Left kidney (tissue), 2 donors: Measurements from ENCODE around the gene TNFAIP3. TPM values are rescaled to one million over a fixed set of nuclear protein-coding genes. Genes with fewer than 3 reads are reported as not detected.
"Not testable (repeated sequence)": the region's sequence is repeated elsewhere in the genome, so short reads cannot be mapped to it uniquely, and the experiment has no call there.

Source experiments
- DNase-seq: peaks from one replicate; pipeline ENCODE4 v3.0.0-alpha.2; 2013
- polyA plus RNA-seq: library from polyadenylated mRNA; unstranded; fragments of 120-200 nt; gene quantifications from one replicate; pipeline ENCODE4 v1.2.1, GENCODE V29; 2013; ENCODE audit not compliant: insufficient read length

TNFAIP3 gene
- polyA plus RNA-seq, 1 donor, result 7.4 TPM

DNA sequence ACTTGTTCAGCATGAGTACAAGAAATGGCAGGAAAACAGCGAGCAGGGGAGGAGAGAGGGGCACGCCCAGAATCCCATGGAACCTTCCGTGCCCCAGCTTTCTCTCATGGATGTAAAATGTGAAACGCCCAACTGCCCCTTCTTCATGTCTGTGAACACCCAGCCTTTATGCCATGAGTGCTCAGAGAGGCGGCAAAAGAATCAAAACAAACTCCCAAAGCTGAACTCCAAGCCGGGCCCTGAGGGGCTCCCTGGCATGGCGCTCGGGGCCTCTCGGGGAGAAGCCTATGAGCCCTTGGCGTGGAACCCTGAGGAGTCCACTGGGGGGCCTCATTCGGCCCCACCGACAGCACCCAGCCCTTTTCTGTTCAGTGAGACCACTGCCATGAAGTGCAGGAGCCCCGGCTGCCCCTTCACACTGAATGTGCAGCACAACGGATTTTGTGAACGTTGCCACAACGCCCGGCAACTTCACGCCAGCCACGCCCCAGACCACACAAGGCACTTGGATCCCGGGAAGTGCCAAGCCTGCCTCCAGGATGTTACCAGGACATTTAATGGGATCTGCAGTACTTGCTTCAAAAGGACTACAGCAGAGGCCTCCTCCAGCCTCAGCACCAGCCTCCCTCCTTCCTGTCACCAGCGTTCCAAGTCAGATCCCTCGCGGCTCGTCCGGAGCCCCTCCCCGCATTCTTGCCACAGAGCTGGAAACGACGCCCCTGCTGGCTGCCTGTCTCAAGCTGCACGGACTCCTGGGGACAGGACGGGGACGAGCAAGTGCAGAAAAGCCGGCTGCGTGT, 11.6 kb downstream of the TNFAIP3 start:
- DNase-seq, result no peak

DNA sequence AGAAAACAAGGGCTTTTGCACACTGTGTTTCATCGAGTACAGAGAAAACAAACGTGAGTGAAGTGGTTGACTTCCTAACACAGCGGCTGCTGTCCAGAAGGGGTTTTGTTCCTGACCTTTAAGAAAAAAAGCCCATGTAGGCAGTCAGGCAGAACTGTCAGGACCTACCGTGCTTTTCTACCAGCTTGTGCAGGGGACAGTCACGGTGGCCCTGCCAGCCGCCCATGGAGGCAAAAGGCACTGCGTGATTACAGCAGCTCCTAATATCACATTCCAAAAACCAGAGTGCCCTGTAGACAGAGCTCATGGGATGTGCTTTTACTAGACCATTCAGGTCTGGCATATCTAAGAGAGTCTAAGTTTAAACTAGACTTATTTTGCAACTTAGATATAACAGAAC, 12.2 kb downstream of the TNFAIP3 start:
- DNase-seq, result no peak

DNA sequence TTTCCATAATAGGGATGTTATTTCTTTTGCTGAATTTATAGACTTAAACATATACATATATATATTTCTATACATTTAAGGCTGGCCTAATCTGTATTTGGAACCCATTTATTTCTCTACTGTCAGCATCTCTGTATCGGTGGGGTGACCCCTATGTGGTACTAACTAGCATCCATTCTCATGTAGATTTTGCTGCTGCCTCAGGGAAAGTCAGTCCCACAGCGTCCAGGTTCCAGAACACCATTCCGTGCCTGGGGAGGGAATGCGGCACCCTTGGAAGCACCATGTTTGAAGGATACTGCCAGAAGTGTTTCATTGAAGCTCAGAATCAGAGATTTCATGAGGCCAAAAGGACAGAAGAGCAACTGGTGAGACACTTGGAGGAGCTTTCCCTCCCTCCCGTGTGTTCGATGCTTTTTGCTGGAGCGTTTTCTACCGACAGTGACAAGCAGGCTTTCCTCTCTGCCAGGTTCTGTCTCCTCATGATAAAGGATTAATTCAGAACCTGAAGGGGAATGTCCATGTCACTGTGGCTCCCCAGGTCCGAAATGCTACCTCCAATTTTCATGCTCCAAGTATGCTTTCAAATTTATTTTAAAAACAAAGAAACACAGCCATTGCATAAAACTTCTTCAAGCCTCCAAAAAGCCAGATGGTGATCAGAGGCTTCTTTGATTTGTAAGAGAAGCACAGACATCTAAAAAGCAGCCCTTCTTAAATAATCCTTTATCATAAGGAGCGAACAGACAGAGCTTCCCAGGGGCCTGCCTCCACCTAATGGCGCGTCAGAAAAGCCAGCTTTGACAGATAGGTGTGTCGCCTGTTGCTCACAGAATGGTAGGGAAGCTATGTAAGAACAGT, 13.1 kb downstream of the TNFAIP3 start:
- DNase-seq, result no peak

DNA sequence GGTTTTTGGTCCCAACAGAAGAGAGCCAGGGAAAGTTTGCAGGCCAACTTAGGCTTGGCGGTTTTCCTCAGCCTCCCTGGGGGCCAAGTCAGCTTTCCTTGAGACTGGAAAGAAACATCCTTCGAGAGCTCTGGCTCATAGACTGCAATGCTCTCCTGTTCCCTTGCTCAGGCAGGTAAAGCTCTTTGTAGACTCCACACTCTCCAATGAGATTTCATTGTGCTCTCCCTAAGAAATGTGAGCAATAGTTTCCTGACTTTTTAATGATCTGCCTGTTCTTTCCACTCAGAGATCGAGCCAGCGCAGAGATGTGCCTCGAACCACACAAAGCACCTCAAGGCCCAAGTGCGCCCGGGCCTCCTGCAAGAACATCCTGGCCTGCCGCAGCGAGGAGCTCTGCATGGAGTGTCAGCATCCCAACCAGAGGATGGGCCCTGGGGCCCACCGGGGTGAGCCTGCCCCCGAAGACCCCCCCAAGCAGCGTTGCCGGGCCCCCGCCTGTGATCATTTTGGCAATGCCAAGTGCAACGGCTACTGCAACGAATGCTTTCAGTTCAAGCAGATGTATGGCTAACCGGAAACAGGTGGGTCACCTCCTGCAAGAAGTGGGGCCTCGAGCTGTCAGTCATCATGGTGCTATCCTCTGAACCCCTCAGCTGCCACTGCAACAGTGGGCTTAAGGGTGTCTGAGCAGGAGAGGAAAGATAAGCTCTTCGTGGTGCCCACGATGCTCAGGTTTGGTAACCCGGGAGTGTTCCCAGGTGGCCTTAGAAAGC, 13.9 kb downstream of the TNFAIP3 start:
- no peak for DNase-seq

DNA sequence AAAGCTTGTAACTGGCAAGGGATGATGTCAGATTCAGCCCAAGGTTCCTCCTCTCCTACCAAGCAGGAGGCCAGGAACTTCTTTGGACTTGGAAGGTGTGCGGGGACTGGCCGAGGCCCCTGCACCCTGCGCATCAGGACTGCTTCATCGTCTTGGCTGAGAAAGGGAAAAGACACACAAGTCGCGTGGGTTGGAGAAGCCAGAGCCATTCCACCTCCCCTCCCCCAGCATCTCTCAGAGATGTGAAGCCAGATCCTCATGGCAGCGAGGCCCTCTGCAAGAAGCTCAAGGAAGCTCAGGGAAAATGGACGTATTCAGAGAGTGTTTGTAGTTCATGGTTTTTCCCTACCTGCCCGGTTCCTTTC, 14.4 kb downstream of the TNFAIP3 start:
- no peak for DNase-seq

DNA sequence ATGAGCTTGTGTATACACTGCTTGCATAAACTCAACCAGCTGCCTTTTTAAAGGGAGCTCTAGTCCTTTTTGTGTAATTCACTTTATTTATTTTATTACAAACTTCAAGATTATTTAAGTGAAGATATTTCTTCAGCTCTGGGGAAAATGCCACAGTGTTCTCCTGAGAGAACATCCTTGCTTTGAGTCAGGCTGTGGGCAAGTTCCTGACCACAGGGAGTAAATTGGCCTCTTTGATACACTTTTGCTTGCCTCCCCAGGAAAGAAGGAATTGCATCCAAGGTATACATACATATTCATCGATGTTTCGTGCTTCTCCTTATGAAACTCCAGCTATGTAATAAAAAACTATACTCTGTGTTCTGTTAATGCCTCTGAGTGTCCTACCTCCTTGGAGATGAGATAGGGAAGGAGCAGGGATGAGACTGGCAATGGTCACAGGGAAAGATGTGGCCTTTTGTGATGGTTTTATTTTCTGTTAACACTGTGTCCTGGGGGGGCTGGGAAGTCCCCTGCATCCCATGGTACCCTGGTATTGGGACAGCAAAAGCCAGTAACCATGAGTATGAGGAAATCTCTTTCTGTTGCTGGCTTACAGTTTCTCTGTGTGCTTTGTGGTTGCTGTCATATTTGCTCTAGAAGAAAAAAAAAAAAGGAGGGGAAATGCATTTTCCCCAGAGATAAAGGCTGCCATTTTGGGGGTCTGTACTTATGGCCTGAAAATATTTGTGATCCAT, 15.3 kb downstream of the TNFAIP3 start:
- DNase-seq, result no peak

DNA sequence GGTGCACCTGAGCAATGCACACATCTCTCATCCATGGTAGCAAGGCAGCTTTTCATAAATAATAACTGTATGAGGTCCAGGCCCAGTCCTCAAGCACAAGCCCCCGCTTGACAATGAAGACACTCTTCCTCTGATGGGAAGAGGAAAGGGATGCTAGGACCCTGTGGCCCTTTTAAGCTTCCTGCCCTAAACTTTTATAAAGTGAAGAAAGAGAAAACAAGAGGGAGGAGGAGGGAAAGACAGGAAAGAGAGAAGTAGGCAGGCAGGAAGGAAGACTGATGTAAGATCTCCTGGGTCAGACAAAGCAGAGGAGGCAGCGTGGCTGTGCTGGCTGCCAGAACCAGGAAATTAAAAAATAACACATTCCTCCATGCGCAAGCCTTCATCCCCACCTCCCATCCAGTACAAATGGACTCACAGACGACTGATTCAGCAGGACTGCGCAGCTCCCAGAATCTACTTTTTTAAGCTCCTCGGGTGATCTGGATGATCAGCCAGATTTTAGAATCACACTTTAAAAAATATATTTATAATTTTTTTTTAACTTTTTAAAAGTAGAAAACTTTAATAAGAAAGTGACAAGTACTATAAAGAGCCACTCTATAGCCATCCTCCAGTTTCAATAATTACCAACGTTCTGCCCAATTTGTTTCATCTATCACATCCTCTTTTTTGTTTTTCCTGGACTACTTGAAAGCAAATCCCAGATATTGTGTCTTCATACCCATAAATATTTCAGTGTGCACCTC, 16.5 kb downstream of the TNFAIP3 start:
- DNase-seq, result no peak

DNA sequence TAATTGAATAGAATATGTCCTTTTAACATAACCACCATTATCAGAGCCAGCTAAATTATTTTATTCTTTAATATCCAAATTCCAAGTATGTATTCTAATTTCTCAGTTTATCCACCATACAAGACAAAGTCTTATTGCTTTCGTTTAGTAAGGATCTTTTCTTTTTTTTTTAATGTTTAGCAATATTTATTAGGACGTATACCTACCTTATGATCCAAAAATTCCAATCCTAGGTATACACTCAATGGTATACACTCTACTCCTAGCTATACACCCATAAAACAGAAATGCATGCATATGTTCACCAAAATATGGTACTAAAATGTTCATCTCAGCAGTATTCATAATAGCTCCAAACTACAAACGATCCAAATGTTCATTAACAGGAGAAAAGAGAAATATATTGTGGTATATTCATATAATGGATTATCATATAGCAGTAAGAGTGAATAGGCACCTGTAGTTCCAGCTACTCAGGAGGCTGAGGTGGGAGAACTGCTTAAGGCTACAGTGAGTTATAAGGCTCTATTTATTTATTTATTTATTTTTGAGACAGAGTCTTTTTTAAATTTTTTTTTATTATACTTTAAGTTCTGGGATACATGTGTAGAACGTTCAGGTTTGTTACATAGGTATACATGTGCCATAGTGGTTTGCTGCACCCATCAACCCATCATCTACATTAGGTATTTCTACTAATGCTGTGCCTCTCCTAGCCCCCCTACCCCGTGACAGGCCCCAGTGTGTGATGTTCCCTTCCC, 17.3 kb downstream of the TNFAIP3 start:
- DNase-seq, result no peak

DNA sequence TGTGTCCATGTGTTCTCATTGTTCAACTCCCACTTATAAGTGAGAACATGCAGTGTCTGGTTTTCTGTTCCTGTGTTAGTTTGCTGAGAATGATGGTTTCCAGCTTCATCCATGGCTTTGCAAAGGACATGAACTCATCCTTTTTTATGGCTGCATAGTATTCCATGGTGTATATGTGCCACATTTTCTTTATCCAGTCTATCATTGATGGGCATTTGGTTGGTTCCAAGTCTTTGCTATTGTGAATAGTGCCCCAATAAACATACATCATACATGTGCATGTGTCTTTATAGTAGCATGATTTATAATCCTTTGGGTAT, 17.8 kb downstream of the TNFAIP3 start:
- DNase-seq, result not testable (repeated sequence)

DNA sequence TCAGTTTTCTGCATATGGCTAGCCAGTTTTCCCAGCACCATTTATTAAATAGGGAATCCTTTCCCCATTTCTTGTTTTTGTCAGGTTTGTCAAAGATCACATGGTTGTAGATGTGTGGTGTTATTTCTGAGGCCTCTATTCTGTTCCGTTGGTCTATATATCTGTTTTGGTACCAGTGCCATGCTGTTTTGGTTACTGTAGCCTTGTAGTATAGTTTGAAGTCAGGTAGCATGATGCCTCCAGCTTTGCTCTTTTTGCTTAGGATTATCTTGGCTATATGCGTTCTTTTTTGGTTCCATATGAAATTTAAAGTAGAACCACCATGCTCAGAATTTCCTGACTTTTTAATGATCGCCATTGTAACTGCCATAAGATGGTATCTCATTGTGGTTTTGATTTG, 19.2 kb downstream of the TNFAIP3 start:
- DNase-seq, result not testable (repeated sequence)

DNA sequence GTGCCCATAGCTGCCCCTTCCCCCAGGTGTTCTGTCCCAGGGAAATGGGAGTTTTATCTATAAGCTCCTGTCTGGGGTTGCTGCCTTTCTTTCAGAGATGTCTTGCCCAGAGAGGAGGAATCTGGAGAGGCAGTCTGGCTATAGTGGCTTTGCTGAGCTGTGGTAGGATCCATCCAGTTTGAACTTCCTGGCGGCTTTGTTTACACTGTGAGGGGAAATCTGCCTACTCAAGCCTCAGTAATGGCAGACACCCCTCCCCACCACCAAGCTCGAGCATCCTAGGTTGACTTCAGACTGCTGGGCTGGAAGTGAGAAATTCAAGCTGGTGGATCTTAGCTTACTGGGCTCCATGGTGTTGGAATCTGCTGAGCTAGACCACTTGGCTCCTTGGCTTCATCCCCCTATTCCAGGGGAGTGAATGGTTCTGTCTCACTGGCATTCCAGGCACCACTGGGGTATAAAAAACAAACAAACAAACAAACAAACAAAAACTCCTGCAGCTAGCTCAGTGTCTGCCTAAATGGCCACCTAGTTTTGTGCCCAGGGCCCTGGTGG, 24.0 kb downstream of the TNFAIP3 start:
- DNase-seq, result no peak

DNA sequence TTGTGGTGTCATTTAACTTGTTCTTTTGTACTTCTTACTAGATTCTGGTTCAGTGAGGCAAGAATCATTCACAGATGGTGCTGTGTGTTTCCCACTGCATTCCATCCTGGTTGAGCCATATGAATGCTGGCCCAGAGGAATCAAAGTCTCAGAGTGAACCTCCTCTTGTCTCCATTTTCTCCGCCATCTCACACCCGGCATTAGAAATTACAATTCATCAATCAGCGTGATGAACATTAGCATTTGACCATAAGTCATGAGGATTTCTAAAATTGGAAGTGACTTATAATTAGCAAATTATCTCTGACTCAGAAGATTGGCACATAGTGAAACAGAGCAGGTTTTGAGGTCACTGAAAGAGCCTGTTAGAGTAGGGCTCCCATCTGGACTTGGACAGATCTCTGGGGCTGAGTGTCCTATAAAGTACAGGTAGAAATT, 25.2 kb downstream of the TNFAIP3 start:
- DNase-seq, result no peak

DNA sequence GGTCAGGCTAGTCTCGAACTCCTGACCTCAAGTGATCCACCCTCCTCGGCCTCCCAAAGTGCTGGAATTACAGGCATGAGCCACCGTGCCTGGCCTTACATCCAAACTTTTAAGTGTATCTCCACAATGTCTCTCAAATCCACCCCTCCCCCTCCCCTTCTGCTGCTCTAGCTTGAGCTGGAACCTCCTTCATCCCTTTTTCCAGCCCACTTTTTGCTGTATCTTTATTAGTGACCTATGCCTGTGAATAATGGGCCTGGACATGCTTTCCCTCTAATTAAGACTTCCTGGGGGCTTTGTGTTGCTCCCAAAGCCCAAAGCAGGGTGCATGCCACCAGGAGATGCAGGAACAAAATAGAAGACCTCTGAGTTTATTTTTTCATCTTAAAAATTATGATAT, 26.1 kb downstream of the TNFAIP3 start:
- no peak for DNase-seq

DNA sequence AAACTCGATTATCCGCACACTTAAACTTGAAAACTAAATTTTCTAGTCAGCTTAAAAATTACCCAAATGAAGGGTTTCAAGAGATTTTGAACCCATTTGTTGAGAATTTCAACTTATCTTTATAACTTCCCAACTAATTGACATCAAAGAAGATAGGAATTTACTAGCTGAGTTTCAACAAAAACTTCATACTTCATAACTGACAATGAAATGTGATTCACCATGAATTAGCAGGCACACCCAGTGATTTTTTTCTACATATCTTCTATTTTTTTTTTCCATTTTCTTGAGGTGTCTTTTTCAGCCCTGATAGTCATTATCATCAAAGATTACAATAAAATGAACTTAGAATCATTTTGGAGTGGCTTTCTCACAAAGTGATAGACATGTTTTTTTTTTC, 26.7 kb downstream of the TNFAIP3 start:
- DNase-seq, result no peak

DNA sequence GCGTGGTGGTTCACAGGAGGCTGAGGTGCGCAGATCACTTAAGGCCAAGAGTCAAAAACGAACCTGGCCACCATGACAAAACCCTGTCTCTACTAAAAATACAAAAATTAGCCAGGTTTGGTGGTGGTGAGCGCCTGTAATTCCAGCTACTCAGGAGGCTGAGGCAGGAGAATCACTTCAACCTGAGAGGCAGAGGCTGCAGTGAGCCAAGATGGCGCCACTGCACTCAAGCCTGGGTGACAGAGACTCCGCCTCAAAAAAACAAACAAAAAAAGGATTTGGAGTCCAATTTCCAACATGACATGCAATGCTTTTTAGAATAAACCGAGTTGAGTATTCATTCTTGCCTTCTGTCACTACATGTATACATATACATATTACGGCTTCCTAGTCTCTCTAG, 27.3 kb downstream of the TNFAIP3 start:
- DNase-seq, result not testable (repeated sequence)

DNA sequence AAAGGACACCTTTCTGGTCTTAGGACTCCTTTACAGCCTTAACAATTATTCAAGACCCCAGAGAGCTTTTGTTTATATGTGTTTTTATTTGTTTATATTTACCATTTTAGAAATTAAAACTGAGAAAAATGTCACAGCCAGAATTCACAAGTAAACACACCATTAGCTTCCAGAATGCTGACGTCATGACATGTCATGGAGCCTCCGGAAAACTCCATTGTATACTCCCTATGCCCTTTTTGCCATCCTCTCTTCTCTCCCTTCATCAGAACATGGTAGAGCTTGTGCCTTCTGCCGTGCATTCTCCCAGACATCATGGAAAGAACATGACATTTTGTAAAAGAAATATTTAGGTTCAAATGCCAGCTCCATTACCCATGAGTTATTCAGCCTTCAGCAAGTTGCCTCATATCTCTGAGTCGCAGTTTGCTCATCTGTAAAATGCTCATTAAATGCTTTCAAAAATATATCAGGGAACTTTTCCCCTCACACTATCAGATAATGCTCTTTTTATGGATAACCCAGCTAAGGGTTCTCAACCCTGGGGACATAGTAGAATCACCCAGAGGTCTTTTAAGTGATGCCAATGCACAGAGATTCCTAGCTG, 27.8 kb downstream of the TNFAIP3 start:
- DNase-seq, result no peak

DNA sequence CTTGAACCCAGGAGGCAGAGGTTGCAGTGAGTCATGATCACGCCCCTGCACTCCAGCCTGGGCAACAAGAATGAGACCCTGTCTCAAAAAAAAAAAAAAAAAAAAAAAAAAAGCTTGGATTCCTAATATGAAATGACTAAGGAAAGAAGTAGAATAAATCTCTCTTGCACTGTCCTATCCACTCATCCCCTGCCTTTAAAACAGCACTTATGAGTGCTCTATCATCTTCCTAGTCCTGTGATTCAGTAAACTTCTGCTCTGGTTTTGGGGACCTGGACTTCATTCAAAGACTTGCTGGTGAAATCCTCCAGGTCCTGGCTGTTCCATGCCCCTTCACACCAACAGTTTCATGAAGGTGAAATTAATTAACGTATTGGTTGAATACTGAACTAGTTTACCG, 29.6 kb downstream of the TNFAIP3 start:
- no peak for DNase-seq

DNA sequence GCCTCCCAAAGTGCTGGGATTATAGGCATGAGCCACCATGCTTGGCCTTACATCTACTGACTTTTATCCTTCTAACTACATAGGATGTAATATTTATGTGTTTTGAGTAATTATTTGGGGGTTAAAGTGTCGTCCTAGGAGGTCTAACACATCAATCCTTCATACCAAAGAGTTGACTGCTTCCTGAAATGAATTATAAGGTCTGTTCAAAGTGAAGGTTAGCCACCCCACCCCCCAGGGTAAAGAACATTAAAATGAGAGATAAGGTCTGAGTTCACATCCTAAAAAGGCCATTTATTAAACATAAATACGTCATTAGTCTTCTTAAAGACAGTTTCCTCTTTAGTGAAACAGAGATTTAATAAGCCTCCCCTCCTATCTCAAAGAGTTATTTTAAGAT, 33.8 kb downstream of the TNFAIP3 start:
- DNase-seq, result no peak

DNA sequence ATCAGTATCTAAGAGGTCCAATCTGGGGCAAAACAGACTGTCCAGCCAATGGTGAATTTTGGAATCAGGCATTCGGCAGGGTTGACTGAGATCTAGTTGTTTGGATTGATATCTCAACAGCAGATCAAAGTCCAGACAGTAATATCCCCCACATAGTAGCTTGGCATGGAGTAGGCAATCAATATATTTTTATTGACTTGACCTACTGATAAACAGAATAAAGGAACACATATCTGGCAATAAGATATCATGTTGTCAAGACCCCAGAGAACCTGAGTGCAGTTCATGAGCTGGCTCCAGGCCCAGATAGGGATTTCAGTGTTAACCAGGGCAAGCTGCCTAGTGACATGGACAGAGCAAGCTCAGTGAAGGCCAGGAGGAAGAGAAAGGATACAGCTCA, 34.4 kb downstream of the TNFAIP3 start:
- DNase-seq, result no peak

DNA sequence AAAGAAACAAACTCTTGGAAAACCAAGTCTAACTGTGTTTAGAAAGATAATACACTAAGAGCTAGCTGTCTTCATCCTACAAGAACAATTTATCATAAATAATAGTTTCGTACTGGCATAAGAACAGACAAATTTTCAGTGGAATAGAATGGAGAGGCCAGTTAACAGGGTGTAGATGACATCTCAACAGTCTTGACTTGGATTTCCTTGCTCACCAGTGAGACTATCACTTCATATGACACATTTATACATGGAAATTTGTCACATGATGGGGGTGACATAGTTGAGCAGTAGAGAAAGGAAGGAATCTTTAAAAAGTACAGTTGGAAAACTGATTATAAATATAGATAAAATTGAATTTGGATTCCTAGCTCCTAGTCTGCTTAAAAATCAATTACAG, 35.6 kb downstream of the TNFAIP3 start:
- no peak for DNase-seq
